ENCODE measurements around the gene USP51.

DNA sequence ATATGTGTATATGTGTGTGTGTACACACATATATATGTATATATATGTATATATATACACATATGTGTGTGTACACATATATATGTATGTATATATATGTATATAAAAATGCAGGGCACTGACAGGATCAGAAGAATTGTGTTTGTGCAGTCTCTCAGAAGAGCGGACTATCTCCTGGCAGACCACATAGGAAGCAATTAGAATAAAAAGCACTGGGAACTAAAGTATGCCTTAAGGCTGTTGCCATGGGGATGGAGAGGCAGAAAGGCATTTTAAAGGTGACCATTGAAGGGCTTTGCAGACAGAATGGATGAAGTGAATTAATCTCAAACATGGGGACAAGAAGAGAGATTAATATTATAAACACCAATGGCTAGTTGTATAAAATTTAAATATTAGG lies 33.7 kb upstream of the USP51 start:
- TF ChIP-seq CTCF (IDR thresholded peaks at IDR 0.05) = no peak
- no peak for TF ChIP-seq POLR2A (IDR thresholded peaks at IDR 0.05)
